ENCODE measurements around the gene YIF1A.
"Not testable (repeated sequence)": the region's sequence is repeated elsewhere in the genome, so short reads cannot be mapped to it uniquely, and the experiment has no call there.

The YIF1A gene

DNA sequence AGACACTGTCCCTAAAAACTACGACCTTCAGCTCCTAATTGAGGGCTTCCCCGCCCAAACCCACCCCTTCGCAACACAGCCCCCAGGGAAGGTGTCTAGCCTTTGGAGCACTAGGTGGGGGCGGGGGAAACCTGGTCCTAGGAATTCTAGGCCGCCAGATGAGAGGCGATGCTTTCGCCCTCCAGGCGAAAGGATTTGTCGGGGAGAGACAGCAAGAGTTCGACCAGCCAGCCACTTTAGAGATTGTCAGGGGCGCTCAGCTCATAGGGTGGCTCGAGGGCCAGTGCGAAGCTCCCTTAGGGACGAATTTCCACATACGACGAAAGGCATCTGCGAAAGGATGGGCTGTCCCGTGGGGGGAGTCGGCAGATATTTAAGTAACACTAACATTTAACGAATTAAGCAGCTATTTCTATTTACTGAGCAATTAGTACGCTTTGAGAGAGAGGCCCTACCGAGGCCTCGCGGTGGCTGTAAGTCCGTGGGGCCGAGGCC is 22.6 kb upstream of the YIF1A start:
- no peak for DNase-seq

DNA sequence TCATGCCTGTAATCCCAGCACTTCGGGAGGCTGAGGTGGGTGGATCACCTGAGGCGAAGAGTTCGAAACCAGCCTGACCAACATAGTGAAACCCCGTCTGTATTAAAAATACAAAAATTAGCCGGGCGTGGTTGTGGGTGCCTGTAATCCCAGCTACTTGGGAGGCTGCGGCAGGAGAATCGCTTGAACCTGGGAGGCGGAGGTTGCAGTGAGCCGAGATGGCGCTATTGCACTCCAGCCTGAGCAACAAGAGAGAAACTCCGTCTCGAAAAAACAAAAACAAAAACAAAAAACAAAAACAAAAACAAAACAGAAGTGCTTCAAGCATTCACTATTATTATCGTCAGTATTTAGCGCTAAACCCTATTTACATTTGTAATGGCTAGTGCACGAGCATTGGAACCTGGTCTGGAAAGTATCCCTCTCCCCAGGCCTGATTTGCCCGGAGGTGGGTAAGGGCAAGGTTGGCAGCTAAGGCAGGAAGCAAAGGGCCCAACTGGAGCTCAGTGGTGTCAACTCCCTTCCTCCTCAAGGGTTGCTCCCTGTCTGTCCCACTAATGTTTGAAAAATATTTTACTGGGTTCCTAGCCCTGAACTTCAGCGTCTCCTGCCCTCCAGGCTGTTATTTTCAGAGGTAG is 22.0 kb upstream of the YIF1A start:
- not testable (repeated sequence) for DNase-seq

DNA sequence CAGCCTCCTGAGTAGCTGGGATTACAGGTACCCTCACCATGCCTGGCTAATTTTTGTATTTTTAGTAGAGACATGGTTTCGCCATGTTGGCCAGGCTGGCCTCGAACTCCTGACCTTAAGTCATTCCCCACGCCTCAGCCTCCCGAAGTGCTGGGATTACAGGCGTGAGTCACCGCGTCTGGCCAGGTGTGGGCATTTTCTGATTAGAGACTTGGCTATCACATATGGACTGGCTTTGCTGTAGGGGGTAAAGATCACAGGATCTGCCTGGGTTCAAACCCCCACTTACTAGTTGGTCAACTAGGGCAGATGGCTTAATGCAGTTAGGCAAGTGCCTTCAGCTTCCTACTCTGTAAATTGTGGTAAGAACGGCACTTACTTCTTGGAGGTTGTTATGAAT is 21.4 kb upstream of the YIF1A start:
- no peak for DNase-seq

DNA sequence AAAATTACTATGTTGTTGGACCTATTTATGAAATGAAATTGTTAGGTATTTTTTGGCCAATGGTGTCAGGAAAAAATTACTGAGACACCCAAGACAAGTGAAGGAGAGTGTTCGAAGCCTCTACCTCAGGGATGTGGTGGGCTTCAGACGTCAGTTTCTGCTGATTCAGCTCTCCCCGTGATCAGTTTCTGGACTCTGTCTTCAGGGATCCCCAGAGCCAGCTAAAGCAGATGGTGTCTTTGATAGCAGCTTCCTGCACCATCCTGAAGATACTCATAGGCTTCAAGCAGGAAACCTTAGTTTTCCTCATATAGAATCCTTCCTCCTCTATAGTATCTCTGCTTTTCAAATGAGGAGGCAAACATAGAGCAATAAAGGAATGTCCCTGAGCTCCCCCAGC is 20.5 kb upstream of the YIF1A start:
- no peak for DNase-seq

DNA sequence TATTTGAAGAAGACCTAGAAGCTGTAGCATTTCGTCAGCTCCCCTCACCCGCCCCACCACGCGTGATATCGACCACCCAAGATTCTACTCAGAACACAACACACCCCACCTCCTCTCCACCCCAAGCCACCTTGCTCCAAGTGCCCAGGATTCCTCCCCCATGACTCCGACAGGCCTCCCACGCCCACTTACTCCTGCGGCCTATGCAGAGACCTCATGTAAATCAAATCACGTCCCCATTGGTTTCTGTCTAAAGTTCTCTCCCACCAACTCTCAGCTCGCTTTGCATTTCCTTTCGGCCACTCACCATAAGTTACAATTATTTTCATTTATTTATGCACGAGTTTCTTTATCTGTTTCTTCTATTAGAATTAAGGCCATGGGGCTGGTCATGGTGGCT is 13.7 kb upstream of the YIF1A start:
- no peak for DNase-seq

- no peak for DNase-seq
Measured at GRCh38 chr11:66299186-66299585, 10.2 kb upstream of the YIF1A start.

GRCh38 chr11:66297610-66298009 is 8.7 kb upstream of the YIF1A start:
- no peak for DNase-seq

- DNase-seq: no peak
Measured at GRCh38 chr11:66294626-66295620, 6.0 kb upstream of the YIF1A start.

DNA sequence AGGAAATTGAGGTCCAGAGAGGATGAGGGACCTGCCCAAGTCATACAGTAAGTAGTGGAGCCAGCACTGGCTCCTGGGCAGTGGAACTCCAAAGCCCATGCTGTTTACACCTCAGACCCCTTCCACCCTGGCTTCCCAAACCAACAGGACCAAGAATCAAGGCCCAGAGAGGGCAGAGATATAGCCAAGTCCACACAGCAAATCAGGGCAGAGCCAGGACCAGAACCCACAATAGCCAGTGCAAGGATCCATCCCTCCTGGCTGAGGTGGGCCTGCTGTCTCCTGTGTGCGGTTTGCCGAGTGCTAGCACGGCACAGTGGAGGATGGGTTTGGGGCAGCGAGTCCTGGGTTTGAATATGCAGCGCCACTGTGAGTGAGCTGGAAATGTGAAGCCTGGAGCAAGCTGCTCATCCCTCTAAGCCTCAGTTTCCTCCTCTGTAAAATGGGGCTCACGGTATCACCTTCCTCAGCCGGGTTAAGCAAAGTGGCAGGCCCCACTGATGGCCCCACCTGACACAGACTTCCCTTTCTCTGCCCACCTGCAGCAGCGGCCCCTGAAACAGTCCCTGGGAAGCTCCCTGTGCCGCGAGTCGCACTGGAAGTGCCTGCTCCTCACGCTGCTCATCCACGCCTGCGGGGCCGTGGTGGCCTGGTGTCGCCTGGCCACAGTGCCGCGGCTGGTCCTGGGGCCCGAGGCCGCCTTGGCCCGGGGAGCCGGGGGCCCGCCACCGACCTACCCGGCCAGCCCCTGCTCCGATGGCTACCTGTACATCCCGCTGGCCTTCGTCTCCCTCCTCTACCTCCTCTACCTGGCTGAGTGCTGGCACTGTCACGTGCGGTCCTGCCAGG is 5.1 kb upstream of the YIF1A start:
- no peak for DNase-seq

- no peak for DNase-seq
Measured at GRCh38 chr11:66293352-66293751, 4.4 kb upstream of the YIF1A start.

DNA sequence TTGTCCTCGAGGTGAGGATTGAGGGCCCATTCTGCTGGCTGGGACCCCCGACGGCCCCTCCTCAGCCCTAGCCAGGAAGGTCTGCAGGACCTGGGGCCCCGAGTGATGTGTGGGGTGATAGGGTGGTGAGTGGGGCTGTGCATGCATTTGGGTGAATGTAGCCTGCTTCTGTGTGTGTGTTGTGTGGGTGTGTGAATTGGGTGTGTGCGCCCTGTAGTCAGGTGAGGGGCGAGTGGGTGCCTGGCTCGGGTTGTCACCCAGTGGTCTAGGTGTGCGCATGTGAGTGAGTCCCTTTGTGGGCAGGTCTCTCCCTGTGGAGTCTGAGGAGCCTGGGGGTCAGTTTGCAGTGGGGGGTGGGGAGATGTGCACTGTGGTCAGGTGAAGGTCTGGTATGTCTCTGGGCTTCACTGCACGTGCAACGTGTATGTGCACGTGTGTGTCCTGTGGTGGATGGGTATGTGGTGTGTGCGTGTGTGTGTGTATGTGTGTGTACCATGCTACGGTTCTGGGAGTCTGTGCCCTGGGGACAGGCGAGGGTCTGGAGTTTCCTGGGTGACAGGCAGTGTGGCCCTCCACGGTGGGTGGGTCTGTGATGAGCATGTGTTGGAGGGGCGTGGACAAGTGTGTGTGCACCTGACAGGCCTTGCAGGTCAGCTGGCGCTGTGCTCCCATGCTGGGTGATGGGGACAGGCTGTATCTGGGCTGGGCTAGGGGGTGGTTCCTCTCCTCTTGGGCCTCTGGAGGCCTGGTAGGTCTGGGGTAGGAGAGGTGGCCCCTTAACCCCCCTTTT is 3.8 kb upstream of the YIF1A start:
- DNase-seq: no peak

GRCh38 chr11:66291706-66292542 is 3.0 kb upstream of the YIF1A start, which contains the start of gene TMEM151A:
Gene TMEM151A, plus strand, starts transcription at chr11:66291894. Its CDS starts 120 bp downstream, at chr11:66292014.
- DNase-seq: no peak

DNA sequence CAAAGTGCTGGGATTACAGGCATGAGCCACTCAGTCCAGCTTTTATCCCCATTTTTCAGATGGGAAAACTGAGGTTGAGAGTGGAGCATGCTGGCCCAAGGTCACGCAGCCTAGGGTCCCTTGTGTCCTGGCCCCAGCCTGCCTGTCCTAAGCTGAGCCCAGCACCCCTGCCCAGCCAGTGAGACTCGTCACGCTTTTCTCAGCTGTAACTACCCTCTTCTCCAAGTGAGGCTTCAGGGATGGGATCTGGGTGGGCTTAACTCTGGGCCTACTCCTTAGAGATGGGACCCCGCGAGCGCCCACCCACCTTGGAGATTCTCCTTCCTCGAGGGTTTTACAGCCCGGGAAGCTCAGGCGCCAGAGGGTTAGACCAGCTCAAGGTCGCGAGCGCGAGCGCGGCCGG is 2.4 kb upstream of the YIF1A start:
- no peak for DNase-seq

DNA sequence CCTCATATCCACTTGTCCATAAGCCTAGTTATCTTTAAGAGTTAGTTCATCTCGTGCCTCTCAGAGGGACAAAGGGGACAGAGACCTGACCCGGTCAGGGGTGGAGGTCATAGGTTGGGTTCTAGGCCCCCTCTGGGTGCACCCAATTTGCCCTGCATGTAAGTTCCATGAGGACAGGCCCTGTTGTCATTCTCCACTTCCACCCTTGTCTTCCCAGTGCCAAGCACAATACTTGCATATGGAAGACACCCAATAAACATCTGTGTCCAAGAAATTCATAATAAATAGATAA is 1.3 kb upstream of the YIF1A start:
- no peak for DNase-seq

GRCh38 chr11:66289548-66290329 is 796 bp upstream of the YIF1A start:
- DNase-seq: no peak

DNA sequence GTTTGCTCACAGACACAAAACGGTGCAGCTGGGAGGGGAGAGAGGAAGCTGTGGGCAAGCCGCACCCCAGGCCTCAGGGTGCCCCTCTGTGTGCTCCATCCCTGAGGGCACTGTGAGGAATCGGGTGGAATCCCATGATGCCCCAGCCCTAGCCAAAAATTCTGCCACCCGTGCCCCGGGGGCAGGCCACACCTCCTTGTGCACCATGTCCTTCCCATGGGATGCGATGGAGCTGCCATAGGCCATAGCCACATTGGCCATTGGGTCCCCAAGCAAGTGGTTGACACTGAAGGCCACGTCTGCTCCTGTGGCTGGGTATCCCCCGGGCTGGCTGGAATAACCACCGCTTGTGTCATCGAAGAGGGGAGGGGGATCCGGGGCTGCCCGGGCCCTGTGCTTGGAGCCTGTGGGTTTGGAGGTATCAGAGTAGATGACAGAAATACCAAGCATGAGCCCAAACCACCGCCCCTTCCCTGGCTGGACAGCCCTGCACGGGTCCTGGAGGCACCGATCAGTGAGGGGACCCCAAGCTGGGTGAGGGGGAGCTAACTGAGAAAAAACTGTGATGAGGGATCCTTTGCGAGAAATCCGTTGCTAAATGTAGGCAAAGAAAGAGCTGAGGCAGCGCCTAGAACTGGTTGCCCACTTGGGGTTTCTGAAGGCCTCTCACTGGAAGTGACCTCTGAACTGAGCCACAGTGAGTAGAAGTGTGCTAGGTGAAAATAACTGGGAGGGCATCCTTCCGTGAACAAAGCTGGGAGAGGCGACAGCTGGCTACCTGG is 863 bp downstream of the YIF1A start:
- no peak for DNase-seq

- DNase-seq: no peak
Measured at GRCh38 chr11:66287211-66287888, 1.6 kb downstream of the YIF1A start.

DNA sequence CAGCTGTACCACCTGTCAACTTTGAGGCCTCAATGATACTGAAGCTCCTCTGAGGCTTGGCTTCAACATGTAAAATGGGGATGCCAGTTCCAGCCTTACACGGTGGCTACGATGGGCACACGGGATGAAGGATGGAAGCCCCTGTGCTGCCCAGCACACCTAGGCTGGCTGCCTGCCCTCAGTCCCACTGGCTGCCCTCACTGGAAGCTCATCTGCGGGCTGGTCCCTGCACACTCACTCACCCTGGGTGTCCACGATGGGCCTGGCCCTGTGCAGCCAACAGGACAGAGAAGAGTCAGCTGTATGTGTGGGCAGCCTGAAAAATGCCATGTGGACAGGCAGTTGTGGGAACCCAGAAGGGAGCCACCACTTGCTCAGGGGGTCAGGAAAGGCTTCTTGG is 2.2 kb downstream of the YIF1A start:
- DNase-seq: no peak
